PC-9 (cell line): ENCODE measurements around the gene THSD8. TPM values are rescaled to one million over a fixed set of nuclear protein-coding genes. Genes with fewer than 3 reads are reported as not detected.

Experiments
- BruUV-seq: library from RNA; stranded (reverse); fragments of 400-500 nt; replicated peaks from 2 replicates; lab custom pipeline; 2021; lab: Mats Ljungman, UMichigan
- CTCF ChIA-PET: fragments of 300-600 bp; sonication (Branson Sonifier 250); formaldehyde crosslinking; loops from one replicate; lab custom pipeline; 2022; ENCODE audit warnings: antibody characterized with exemption; lab: Charles Lee
- POLR2A ChIA-PET: fragments of 300-600 bp; sonication (Branson Sonifier 250); formaldehyde crosslinking; loops from one replicate; lab custom pipeline; 2022; ENCODE audit warnings: antibody characterized with exemption; ENCODE audit not compliant: unreplicated experiment; lab: Charles Lee
- DNase-seq, 2 experiments: peaks; one replicate each; pipeline versions ENCODE4 v3.0.0 to v3.0.0-alpha.2; 2015 to 2022; ENCODE audit warnings: mixed read lengths in 1 of 2
- H2AFZ ChIP-seq: fragments of 200-600 bp; sonication (generic); 2 replicates; pipeline ENCODE4 v1.8.1; 2017; ENCODE audit warnings: antibody characterized with exemption
- H3F3A ChIP-seq: fragments of 200-600 bp; sonication (generic); 2 replicates; pipeline ENCODE4 v1.8.1; 2017; ENCODE audit warnings: antibody characterized with exemption, mild to moderate bottlenecking, low read depth; ENCODE audit not compliant: insufficient read depth
- H3K27ac ChIP-seq: fragments of 200-600 bp; sonication (generic); 2 replicates; pipeline ENCODE4 v1.6.1; 2016; ENCODE audit warnings: mixed run types
- H3K27me3 ChIP-seq: fragments of 200-600 bp; sonication (generic); 2 replicates; pipeline ENCODE4 v1.6.1; 2016; ENCODE audit warnings: low read depth, mixed run types; ENCODE audit not compliant: insufficient read depth
- H3K36me3 ChIP-seq: fragments of 200-600 bp; sonication (generic); 2 replicates; pipeline ENCODE4 v1.6.1; 2016; ENCODE audit warnings: low read depth, mixed run types
- H3K4me1 ChIP-seq: fragments of 200-600 bp; sonication (generic); replicated peaks from 2 replicates; pipeline ENCODE4 v1.6.1; 2016; ENCODE audit warnings: mixed run types; ENCODE audit not compliant: insufficient read depth
- H3K4me2 ChIP-seq: fragments of 200-600 bp; sonication (generic); 2 replicates; pipeline ENCODE4 v1.6.1; 2017; ENCODE audit warnings: mixed run types
- H3K4me3 ChIP-seq: fragments of 200-600 bp; sonication (generic); 2 replicates; pipeline ENCODE4 v1.6.1; 2016; ENCODE audit warnings: mixed run types
- H3K79me2 ChIP-seq: fragments of 200-600 bp; sonication (generic); 2 replicates; pipeline ENCODE4 v1.6.1; 2017; ENCODE audit warnings: low read depth, mixed run types
- H3K9me2 ChIP-seq: fragments of 200-600 bp; sonication (generic); 2 replicates; pipeline ENCODE4 v1.8.1; 2017; ENCODE audit warnings: mild to moderate bottlenecking; ENCODE audit not compliant: insufficient read depth
- H3K9me3 ChIP-seq: fragments of 200-600 bp; sonication (generic); 2 replicates; pipeline ENCODE4 v1.8.1; 2016; ENCODE audit warnings: low read depth; ENCODE audit not compliant: insufficient read depth
- H4K20me1 ChIP-seq: fragments of 200-600 bp; sonication (generic); 2 replicates; pipeline ENCODE4 v1.8.1; 2017; ENCODE audit not compliant: insufficient read depth
- EZH2 ChIP-seq: fragments of 200-600 bp; sonication (generic); IDR thresholded peaks from 2 replicates; pipeline ENCODE4 v1.8.0; 2017; ENCODE audit warnings: antibody characterized with exemption, low read depth
- intact Hi-C: fragments of 100-400 bp; cut with micrococcal nuclease; formaldehyde crosslinking; loops from one replicate; pipeline ENCODE4 v1.10.0; 2022; ENCODE audit not compliant: unreplicated experiment
- total RNA-seq: library from RNA; stranded (reverse); gene quantifications from 2 replicates; pipeline ENCODE4 v1.2.3, GENCODE V29; 2021
- TF ChIP-seq, protein P1 (sequence below): fragments of 200-600 bp; sonication (generic); conservative IDR thresholded peaks from 2 replicates; pipeline ENCODE4 v1.6.1; 2017; ENCODE audit warnings: mixed run types, antibody characterized with exemption, mild to moderate bottlenecking, moderate library complexity

Gene THSD8
- total RNA-seq, 1 experiment from 2014 or later: 28.8 TPM

DNA sequence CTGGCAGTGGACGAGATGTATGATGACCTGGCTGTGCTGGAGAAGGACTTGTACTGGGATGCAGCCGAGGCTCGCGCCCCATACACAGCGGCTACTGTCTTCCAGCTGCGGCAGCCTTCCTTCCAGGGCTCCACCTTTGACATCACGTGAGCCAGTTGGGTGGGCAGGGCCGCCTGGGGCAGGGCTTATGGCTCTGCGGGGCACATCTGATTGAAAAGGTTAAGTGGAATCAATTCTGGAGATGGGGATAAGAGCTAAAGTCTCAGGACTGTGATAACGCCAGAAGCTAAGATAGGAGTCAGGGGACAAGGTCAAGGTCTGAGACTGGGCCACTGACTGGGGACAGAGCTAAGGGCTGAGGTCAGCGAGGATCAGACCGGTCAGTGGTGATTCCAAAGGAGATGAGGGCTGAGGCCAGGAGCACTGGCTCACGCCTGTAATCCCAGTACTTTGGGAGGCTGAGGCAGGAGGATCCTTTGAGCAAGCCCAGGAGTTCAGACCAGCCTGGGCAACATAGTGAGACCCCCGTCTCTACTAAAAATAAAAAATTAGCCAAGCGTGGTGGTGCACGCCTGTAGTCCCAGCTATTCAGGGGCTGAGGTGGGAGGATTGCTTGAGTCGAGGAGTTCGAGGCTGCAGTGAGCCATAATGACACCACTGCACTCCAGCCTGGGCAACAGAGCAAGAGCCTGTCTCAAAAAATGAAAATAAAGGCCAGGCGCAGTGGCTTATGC, 45.6 kb upstream of the THSD8 start:
- Histone ChIP-seq H3K79me2 (no peaks in the 10 kb centered on the region), H3K4me1 (peaks cover 6% of the 10 kb centered on the region; the same call in 1 of the 2 replicates), H3F3A (peaks cover 29% of the 10 kb centered on the region), H2AFZ (no peak overlapping the region), H3K9me2 (no peaks in the 10 kb centered on the region), H4K20me1 (0 out of 2 replicates have a peak, but pooled peaks cover 3% of the 10 kb centered on the region), H3K4me3 (no peak overlapping the region), H3K9me3 (no peaks in the 10 kb centered on the region), H3K4me2 (no peak overlapping the region), H3K27me3 (peaks cover 12% of the 10 kb centered on the region), H3K27ac (no peak overlapping the region), H3K36me3 (no peaks in the 10 kb centered on the region)
- ChIA-PET CTCF (interaction anchor here (1.2 kb wide), 1 partner anchor 10 kb away, joined by 3 read pairs; no protein-coding TSS in a partner anchor), POLR2A (interaction anchor here (0.6 kb wide), 1 partner anchor 9 kb away, joined by 3 read pairs; no protein-coding TSS in a partner anchor)
- no TSS peak for BruUV-seq
- DNase-seq: no peak
- intact Hi-C loops: no loop called here
- TF ChIP-seq EZH2: no peak
- TF ChIP-seq, protein P1, sequence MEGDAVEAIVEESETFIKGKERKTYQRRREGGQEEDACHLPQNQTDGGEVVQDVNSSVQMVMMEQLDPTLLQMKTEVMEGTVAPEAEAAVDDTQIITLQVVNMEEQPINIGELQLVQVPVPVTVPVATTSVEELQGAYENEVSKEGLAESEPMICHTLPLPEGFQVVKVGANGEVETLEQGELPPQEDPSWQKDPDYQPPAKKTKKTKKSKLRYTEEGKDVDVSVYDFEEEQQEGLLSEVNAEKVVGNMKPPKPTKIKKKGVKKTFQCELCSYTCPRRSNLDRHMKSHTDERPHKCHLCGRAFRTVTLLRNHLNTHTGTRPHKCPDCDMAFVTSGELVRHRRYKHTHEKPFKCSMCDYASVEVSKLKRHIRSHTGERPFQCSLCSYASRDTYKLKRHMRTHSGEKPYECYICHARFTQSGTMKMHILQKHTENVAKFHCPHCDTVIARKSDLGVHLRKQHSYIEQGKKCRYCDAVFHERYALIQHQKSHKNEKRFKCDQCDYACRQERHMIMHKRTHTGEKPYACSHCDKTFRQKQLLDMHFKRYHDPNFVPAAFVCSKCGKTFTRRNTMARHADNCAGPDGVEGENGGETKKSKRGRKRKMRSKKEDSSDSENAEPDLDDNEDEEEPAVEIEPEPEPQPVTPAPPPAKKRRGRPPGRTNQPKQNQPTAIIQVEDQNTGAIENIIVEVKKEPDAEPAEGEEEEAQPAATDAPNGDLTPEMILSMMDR: no peak

DNA sequence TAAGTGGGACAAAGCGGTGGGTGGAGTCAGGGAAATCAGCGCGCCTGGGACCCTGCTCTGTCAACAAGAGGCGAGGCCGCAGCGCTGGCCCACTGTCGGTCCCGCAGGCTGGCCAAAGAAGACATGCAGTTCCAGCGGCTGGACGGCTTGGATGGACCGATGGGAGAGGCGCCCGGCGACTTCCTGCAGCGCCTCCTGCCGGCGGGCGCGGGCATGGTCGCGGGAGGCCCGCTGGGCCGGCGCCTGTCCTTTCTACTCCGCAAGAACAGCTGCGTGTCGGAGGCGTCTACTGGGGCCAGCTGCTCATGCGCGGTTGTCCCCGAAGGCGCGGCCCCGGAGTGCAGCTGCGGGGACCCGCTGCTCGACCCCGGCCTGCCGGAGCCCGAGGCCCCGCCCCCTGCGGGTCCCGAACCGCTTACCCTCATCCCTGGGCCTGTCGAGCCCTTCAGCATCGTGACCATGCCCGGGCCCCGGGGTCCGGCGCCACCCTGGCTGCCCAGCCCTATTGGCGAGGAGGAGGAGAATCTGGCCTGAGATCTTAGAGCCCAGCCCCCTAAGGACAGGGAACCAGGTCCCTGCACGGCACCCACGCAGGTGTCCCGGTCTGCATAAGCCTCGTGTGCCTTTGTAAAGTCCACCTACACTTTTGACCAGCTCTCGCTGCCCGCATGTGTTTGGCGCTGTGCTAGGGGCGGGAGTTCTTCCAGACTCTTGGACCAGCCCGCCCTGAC, 44.2 kb upstream of the THSD8 start:
- peaks cover 6% of the 10 kb centered on the region; the same call in 1 of the 2 replicates for H3K4me1 ChIP-seq
- H3F3A ChIP-seq: peaks cover 42% of the 10 kb centered on the region
- H3K9me2 ChIP-seq: no peaks in the 10 kb centered on the region
- no peak for TF ChIP-seq EZH2
- TF ChIP-seq, protein P1: peak; percentile 97
- H3K27ac ChIP-seq: no peak overlapping the region
- 0 out of 2 replicates have a peak, but pooled peaks cover 3% of the 10 kb centered on the region for H4K20me1 ChIP-seq
- DNase-seq: peak; percentile 60 to 70
- H3K79me2 ChIP-seq: no peaks in the 10 kb centered on the region
- H3K9me3 ChIP-seq: no peaks in the 10 kb centered on the region
- ChIA-PET POLR2A (no interaction called here), CTCF (interaction anchor here (0.6 to 1.3 kb wide), 2 partner anchors 35 to 1066 kb away, joined by 3 to 9 read pairs; no protein-coding TSS in a partner anchor)
- H3K4me3 ChIP-seq: peak overlapping the region; percentile 37; the same call in 1 of the 2 replicates
- BruUV-seq: no TSS peak
- H3K36me3 ChIP-seq: no peaks in the 10 kb centered on the region
- intact Hi-C loops: no loop called here
- H3K27me3 ChIP-seq: peaks cover 6% of the 10 kb centered on the region; the same call in 1 of the 2 replicates
- peak overlapping the region; percentile 71; the same call in 1 of the 2 replicates for H2AFZ ChIP-seq
- peak overlapping the region; percentile 82 for H3K4me2 ChIP-seq

DNA sequence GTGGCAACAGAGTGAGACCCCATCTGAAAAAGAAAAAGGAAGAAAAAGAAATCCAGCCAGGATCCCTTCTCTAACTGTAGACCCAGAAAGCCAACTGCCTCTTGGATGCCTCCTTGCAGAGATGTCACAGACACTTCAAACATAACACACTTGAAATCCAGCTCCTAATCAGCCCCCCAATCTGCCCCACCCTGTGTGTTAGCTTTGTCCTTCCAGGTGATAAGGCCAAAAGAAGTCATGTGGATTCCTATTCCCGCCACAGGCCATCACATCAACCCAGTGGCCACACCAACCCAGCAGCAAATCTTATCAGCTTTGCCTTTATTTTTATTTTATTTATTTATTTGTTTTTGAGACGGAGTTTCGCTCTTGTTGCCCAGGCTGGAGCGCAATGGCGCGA, 42.2 kb upstream of the THSD8 start:
- no peak for TF ChIP-seq EZH2
- TF ChIP-seq, protein P1: no peak
- POLR2A ChIA-PET: no interaction called here

More for the DNA sequence above, 42.2 kb upstream of the THSD8 start:
- Histone ChIP-seq H4K20me1 (0 out of 2 replicates have a peak, but pooled peaks cover 3% of the 10 kb centered on the region), H3F3A (peaks cover 55% of the 10 kb centered on the region), H3K27me3 (no peaks in the 10 kb centered on the region), H3K9me3 (no peaks in the 10 kb centered on the region), H3K36me3 (0 out of 2 replicates have a peak, but pooled peaks cover 3% of the 10 kb centered on the region), H3K4me3 (no peak overlapping the region), H2AFZ (no peak overlapping the region), H3K4me2 (no peak overlapping the region), H3K79me2 (no peaks in the 10 kb centered on the region), H3K4me1 (peaks cover 6% of the 10 kb centered on the region; the same call in 1 of the 2 replicates), H3K9me2 (no peaks in the 10 kb centered on the region), H3K27ac (no peak overlapping the region)
- BruUV-seq: no TSS peak
- no peak for DNase-seq
- intact Hi-C loops: loop anchor here (1.0 kb wide), 1 partner anchor 37 kb away; no protein-coding TSS in a partner anchor
- CTCF ChIA-PET: interaction anchor here (0.6 to 1.4 kb wide), 6 partner anchors 15 to 88 kb away, joined by 4 to 8 read pairs (median 4); partner anchors contain the start of gene TNPO2
